CD4-positive, alpha-beta T cell treated with Interleukin-21 for 1 hour (primary cell): ENCODE data around the gene PPIE.

Experiments used
- DNase-seq: peaks from one replicate; pipeline ENCODE4 v3.0.0-alpha.2; 2020

PPIE gene

DNA sequence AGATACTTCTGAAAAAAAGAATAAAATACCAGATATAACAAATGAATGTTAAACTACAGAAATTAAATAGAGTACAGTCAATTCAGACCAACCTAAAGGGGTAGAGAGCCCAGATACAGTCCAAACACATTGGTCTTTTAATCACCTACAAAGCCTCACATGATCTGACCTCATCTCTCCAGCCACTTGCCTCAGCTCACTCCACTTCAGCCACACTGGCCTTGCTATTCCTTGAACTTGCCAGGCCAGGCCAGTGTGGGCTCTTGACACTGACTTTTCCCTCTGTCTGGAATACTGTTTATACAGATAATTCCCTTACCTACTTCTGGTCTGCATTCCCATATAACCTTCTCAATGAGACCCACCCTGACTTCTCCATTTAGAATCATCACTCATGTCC is 17.0 kb upstream of the PPIE start:
- no peak for DNase-seq

GRCh38 chr1:39722495-39722894 is 16.2 kb upstream of the PPIE start:
- DNase-seq: no peak

GRCh38 chr1:39726600-39726999 is 12.1 kb upstream of the PPIE start:
- no peak for DNase-seq

DNA sequence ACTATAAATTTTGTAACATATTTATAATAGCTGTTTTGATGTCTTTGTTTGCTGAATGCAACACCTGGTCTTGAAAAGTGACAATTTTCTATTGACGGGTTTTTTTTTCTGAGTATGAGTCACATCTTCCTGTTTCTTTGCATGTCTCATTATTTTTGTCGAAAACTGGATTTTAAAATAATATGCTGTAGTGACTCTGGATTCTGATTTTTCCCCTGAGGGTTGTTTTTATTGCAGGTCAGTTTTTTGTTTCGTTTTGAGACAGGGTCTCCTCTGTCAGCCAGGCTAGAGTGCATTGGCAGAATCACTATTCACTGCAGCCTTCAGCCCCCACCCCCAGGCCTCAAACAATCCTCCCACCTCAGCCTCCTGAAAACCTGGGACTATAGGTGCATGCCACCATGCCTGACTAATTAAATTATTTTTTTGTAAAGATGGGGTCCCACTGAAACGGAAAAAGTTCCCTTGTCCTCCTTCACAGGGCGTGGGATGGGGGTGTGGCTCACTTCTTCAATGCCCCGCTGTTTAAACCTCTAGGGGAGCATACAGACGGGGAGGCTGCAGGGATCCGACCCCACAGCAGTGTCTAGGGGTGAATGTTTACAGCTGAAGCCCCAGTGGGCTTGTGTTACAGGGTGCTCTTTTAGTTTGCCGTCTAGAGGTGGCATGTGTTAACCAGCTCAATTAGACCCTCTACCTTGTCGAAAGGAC is 11.3 kb upstream of the PPIE start:
- no peak for DNase-seq

- no peak for DNase-seq
These were observed 10.8 kb upstream of the PPIE start for GRCh38 chr1:39727932-39728317.

GRCh38 chr1:39729030-39729429 is 9.7 kb upstream of the PPIE start:
- no peak for DNase-seq

DNA sequence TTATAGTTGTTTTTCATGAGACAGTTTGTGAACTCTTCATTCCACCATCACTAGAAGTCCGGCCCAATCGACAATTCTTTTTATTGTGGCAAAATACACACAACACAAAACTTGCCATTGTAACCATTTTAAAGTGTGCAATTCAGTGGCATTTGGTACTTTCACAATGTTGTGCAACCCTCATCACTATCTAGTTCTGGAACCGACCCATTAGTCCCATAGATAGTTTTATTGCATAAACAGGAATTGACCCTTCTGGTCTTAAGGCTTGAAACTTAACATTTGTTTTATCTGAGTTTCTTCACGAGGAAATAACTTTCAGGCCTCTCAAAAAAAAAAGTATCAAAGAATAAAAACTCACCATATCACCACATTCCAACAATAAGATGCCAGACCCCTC is 8.8 kb upstream of the PPIE start:
- DNase-seq: no peak

- DNase-seq: no peak
These were observed 6.0 kb upstream of the PPIE start for GRCh38 chr1:39732730-39733129.

DNA sequence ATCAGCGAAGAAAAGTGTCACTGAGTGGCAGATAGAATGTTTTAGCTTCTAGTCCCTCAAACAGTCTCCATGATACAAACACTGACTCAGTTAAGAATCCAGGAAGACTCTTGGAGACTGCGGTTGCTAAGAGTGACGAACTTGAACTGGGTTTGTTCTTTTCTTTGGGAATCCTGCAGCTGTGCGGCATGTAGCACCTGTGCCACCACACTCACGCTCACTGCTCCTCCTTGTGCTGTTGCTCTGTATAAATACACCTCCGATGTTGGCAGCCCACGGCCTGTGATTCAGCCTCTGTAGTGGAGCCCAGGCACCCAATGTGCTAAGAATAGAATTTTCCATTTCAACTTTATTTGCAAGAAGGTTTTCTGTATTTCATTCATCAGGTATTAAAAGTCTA is 5.5 kb upstream of the PPIE start:
- no peak for DNase-seq

GRCh38 chr1:39735731-39736130 is 3.0 kb upstream of the PPIE start:
- DNase-seq: no peak

DNA sequence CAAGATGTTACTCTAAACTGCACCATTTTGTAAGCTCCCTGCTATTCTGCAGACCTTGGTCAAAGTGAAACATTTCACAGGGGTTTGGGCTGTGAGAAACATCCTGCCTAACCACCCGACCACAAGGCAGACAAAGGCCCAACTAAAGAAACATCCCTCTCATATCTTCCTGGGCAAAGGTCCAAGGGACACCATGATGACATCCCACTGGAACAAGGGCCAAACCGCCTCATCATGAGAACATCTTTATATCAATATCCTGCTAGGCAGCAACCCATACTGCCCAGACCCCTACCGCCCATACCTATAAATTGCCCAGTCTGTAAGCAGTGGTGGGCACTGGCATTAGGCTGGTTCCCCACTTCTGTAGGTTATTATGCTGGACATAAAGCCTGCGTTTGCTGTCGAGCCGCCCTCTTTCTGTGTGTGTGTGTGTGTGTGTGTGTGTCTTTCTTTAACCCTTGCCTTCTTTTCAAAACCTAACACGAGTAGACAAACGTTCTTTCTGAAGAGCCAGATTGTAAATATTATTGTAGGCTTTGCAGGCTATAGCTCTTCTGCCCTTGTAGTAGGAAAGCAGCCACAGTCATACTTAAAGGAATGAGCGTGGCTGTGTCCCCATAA is 1.0 kb upstream of the PPIE start:
- DNase-seq: no peak

DNA sequence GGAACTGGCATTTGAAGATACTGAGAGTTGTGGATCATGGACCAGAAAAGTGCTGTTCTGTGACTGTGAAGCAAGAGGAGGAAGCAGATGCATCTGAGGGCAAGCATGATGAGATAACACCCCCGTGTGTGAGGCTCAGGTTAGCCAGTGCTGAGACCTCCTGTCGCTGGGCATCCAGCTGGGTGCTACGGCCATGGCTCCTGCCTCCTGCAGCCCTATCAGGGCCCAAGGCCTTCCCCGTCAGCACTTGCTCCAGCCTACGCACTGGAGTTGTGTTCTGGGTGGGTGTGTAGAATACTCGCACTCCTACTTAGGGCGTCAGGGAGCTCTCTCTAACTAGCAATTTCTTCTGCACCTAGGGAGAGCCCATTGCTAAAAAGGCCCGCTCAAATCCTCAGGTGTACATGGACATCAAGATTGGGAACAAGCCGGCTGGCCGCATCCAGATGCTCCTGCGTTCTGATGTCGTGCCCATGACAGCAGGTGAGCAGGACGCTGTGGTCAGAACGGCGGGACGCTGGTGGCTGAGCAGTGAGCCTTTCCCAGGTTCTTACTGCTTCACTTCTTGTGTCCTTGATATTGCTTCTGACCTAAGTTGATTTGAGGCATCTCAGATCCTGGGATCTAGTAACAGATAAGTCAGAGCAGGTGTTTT is 6.5 kb downstream of the PPIE start:
- no peak for DNase-seq

DNA sequence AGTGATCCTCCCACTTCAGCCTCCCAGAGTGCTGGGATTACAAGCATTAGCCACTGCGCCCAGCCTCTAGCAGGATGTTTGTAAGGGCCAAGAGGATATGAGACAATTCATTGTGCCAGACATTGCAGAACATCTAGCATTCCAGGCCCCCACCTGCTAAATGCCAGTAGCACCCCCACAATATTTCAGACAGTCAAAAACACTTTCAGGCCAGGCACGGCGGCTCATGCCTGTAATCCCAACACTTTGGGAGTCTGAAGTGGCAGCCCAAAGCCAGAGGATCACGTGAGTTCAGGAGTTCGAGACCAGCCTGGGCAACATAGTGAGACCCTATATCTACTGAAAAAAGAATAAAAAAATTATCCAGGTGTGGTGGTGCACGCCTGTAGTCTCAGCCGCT is 12.9 kb downstream of the PPIE start:
- DNase-seq: no peak

DNA sequence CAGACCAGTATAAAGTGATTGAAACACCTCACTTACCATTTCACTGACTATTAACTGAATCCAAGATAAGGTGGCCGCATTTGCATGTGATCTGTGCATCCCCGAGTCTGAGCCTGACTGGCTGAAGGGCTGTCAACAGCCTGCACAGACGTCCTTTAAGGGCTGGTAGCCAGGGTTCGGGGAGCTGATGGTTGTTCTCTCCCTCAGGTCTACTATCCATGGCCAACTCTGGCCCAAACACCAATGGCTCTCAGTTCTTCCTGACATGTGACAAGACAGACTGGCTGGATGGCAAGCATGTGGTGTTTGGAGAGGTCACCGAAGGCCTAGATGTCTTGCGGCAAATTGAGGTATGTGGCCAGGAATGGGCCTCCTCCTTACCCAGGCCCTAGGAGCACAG is 14.0 kb downstream of the PPIE start:
- no peak for DNase-seq

DNA sequence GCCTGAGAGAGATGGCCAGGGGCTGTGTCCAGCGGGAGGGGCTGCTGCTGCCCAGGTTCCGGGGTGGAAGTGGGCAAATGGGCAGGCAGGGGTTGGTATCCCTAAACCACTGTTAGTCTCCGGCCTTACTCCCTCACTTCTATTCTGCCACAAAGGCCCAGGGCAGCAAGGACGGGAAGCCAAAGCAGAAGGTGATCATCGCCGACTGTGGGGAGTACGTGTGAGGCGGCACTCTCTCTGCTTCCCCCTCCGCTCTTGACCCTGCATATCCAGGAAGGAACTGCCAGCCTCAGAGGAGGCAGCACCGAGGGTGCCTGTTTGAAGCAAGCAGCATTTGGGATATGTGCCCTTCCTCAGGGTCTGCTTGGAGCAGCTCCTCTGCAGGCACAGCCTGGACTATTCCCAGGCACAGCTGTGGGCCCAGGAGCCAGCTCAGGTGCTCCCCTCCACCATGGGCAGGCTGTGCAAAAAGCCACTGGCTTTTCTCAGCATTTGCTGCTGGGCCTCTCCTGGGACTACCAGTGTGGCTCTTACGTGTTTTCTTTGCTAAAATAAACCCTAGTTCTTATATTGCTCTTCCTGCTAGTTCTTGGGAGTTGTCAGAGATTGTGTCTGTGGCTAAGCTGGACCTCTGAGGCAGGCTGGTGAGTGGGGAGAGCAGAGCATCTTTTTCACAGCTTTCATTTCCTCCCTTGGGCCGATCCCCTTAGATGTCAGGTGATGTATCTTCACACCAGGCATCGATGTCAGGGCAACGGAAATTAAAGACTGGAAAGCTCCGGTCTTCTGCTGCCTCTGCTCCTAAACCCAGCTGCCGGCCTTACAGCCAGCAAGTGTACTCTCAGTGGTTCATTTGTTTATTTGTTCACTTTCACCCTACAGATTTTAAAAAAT is 14.7 kb downstream of the PPIE start:
- no peak for DNase-seq

DNA sequence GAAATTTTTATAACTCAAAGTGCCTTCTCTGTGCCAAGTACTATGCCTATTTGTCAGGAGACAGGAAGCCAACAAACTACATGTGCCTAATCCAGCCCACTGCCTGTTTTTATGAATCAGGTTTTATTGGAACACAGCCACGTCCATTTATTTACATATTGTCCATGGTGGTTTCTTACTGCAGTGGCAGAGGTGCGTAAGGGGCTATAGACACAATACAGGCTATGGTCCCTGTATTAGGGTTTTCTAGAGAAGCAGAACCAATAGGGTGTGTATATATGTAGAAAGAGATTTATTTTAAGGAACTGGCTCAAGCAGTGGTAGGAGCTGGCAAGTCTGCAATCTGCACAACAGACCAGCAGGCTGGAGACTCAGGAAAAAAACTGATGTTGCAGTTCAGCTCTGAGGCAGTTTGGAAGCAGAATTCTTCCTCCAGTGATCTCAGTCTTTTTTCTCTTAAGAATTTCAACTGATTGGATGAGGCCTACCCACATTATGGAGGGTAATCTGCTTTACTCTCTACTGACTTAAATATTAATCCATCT is 15.4 kb downstream of the PPIE start:
- DNase-seq: no peak

- DNase-seq: no peak
These were observed 16.3 kb downstream of the PPIE start for GRCh38 chr1:39754906-39755504.

DNA sequence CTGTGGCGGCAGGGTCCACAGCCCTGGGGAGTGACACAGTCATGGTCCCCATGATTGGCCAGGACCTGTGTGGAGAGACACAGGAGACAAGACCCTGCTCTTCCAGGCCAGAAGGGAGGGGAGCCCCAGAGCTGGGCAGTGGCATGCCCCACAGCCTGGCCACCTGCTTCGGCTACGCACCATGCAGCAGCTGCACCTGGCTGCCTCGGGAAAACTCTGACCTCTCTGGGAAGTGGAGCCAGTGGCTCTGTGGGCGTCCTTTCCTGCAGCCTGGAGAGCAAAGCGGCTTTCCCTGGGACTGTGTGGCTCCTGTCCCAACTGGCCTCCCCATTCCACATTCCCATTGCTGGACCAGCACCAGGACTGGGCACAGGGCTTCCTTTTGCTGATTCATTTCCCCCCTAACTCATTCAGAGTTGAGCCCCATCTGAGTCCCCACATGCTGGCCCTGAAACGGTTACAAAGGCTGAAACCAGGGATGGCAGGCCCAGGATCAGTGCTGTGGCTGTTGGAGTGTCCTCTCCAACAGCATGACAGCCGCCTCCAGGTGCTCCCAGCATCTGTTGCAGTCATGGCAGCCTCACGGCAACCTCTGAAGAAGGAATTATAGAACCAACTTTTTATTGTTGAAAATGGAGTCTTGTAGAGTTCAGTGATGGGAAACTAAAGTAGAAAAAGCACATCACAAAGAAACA is 17.4 kb downstream of the PPIE start:
- DNase-seq: no peak

GRCh38 chr1:39757501-39757900 is 18.8 kb downstream of the PPIE start:
- DNase-seq: no peak

GRCh38 chr1:39758556-39759435 is 20.1 kb downstream of the PPIE start:
- no peak for DNase-seq

DNA sequence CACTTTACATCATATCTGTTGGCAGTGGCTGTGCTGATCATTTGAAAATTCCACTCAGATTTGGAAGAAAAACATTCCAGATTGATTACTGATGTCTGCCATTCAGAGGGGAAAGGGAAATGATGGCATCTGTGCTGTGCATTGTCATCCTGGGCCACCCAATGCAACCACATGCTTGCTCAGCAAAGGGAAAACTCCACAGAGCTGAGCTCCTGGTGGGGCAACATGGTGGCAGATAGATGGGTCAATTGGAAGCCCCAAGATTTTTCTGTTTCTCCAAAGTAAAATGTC is 20.7 kb downstream of the PPIE start:
- DNase-seq: no peak
